KG1 (cell line): ENCODE data around the gene OTUD4.

ENCODE experiments used
- DNase-seq: peaks from one replicate; lab custom pipeline; 2025; lab: John Stamatoyannopoulos, UW

OTUD4 gene

DNA sequence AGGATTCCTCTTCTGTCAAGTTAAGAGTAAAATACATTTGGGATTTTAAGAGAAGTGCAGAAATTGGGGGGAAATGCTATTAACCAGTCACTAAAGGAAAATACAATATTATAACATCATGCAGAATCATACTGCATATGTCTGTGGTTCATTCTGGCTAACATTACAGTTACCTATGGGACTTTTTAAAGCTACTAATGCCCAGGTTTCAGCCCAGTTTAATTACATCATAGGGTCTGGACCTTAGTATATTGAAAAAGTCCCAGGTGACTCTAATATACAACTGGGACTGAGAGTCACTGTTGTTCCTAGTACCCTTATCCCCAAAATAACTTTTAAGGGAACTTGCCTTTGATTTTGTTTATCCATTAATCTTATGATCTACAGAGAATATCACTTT lies 72.3 kb downstream of the OTUD4 start:
- DNase-seq: no peak

DNA sequence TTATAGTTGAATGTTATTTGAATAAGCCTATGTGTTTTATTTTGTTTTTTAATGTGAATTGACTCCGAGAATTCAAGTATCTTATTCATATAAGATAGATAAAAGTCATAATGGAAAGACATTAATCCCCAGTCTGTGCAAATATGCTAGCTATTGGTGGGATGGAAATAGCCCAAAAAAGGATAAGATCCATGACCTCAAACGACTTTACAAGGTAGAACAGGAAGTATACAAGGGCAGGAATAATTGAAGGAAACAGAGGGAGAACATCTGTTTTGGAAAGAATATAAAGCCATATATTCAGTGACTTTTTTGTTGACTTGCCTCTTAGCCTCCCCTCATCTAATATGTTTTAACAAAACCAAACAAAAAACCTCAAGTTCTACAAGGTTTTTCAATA lies 73.3 kb downstream of the OTUD4 start:
- no peak for DNase-seq

DNA sequence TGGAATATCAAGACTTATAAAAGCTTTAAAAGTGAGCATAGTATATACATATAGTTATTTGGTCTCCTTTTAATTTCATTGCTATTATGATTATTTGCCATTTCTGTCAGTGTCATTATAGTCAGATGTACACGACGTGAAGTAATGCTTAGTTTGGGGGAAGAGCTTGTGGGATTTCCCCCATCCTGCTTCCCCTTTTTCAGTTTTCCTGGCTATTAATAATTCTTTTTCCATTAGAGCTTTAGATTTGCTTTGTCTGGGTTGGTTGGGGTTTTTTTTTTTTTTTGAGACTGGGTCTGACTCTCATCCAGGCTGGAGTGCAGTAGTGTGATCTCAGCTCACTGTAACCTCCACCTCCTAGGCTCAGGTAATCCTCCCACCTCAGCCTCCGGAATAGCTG lies 76.9 kb downstream of the OTUD4 start:
- DNase-seq: no peak

DNA sequence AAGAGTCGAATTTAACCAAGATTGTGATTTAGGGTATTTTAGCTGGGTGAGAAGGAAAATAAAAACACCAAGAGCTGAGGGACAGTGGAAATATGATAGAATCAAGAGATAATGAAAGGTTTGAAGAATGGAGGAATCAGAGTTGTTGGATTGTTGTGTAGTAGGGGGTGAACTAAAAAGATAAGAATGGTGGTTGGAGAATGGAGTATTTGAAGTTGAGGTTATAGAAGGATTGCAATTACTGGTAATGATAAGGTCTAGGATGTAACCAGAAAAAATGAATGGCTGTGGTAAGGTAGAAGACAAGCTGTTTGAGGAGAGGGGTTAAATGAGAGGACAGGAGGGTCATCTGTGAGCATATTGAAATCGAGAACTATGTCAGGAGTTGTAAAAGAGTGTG lies 77.8 kb downstream of the OTUD4 start:
- no peak for DNase-seq

DNA sequence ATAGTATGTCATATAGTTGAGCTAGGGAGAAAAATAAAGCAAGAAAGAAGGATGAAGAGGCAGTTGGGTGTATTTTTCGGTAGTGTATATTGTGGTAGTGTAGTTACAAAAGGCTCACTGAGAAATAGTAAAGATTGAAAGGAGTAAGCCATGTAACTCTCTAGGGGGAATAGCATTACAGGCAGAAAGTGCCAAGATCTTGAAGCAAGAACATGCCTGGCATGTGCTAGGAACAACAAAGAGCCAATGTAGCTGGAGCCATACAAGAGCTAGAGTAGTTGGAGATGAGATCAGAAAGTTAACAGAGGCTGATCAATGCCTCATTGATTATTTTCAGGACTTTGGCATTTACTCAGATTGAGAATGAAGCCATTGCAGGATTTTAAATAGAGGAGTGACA lies 79.3 kb downstream of the OTUD4 start:
- DNase-seq: no peak

DNA sequence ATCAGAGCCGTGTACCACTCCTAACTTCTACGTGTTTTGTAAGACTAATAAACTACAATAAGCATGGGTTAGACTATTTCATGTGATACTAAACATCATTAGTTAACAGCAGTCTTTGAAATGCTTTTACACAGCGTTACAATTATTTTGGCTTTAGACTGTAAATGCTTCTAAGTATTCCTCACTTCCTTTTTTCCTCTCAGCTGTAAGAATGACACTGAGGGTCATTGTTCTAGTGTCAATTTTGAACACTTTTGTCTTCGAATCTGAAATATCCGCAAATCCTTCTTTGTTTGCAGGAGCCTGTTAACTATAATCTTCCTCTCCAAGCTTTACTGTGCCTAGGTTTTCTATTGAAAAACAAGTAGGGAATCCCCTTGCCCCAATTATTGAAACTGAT lies 80.7 kb downstream of the OTUD4 start:
- DNase-seq: no peak

DNA sequence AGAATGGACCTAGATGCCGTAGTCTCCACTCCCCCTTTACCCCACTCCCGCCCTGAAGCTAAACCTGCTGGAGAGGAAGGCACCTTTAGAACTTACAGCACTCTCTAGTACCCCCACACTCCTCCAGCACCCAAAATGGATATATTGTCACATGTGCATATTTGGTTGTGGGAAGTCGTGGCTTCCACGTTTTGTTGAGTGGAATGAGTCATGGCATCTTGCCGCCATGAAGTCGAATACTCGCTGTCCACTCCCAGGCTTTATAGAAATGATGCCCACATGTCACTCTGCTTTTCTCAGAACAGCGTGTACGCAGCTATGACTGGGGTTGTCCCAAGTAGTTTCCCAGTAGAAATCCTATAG lies 81.7 kb downstream of the OTUD4 start:
- no peak for DNase-seq

DNA sequence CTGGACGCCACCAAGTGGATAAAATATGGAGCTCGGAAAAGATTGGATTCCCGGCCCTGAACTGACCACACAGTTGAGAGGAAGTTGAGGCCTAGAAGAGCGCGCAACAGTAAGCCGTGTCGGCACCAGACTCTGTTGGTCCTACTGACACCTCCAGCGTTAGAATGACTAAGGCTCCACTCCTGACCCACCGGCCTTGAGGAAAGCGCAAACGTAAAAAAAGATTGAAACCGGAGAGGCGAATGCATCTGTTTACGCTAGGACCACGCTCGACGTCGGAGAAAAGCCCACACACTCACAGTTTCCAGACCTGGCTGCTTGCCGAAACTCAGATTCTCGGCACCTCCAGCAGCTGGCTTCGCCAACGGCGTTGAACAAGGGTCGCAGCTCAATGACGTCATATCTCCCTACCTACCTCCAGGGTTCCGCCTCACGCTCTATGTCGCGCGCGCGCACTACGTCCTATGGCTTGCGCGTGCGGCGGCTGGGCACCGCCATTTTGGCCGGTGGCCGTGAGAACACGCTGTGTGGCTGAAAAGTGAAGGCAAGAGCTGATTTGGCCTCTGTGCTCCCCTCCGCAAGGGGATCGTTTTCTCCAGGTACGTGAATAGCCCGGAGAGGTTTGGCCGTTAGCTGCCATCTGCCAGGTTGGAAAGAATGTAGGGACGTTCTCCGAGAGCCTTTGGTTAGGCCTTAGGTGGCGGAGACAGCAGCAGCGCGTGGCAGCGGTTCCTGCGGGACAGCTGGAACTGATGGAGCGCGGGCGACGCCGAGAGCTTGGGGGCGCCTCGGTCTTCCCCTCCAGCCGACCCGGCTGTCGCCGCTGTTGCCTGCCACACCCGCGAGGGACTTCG lies 82.3 kb downstream of the OTUD4 start, which contains the start of the genes ABCE1 and ANAPC10:
Gene ABCE1 (plus strand): TSS at position 491 of the 854 bp plus-strand sequence. CDS start 6,102 bp downstream, outside the sequence.
Gene ANAPC10 (minus strand): TSS at position 376 of the 854 bp plus-strand sequence. CDS start 2,097 bp downstream, outside the sequence.
- DNase-seq: peak; percentile 71

DNA sequence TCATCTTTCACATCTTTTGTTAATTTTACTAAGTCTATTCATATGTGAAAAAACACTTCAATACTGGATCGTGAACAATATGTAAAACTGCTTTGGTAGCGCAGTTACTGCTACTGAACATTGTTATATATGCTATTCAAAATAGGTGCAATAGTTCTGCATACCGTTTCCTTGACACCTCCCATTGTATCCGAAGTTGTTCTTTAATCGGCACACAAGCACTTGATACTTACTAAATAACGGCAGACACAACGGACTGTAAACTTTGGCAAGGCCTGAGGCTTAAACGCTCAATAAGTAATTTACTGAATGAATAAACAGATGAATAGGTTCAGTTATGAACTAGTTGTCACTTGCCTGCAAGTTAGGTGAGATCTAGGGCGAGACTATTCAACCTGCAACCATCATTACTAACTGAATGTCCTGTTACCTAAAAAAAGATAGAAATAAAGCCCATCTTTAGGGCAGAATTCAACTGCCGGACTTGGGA lies 83.0 kb downstream of the OTUD4 start:
- DNase-seq: no peak

DNA sequence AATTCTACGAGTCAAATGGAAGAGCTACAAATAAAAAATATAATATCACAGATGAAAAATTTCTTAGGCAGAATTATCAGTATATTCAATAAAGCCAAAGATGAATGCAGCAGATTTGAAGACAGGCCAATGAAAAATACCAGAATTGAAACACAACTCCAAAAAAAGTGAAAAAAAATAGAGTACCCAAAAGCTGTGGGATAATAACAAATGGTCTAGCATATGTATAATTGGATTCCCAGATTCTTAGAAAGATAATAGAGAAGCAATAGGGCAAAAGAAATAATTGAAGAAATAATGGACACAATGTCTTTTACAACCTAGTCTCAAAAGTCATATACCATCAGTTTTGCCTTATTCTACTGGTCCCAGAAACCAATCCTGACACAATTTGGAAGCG lies 86.8 kb downstream of the OTUD4 start:
- DNase-seq: no peak

DNA sequence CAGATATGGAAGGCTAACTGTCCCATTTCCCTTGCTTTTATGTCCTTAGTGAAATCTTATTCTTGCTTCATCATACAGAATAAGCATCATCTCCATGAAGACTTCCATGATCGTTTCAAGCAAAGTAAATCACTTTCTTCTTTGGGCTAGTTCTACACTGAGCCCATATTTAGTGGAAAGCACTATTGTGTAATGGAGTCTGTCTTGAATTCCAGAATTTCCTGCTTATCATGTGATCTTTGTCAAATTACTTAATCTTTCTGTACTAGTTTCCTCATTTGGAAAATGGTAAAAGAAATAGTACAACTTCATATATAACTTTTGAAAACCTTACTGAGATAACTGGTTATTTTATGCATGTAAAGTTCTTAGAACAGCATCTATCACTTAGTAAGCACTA lies 90.0 kb downstream of the OTUD4 start:
- no peak for DNase-seq

DNA sequence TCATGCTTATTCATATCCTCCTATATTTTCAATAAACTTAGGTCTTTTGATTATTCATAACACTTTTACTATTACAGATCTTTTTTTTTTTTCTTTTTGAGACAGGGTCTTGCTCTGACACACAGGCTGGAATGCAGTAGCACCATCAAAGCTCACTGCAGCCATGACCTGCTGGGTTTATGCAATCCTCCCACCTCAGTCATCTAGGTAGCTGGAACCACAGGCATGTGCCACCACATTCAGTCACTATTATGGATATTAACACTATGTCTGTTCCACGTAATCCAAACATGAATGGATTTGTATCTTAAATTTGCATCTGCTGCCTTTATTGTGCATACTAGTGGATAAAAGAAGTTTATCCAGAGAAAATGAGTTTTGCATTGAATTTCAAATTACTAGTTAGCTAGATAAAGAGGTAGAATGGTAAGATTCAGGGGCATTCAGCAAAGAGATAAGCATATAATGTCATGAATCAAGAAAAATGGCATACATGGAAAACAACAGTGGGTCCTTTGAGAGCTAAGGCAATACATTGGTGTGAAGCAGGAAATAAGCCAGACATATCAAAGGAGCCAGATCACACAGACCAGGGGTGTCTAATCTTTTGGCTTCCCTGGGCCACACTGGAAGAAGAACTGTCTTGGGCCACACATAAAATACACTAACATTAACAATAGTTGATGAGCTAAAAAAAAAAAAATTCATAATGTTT lies 96.3 kb downstream of the OTUD4 start:
- no peak for DNase-seq
